OCI-LY1 (cell line): ENCODE data around the gene PAN2.

Experiments used
- EZH2 ChIP-seq: fragments of 200-600 bp; sonication (generic), shearing (Covaris generic); IDR thresholded peaks from 2 replicates; pipeline ENCODE4 v1.8.0; 2017; ENCODE audit warnings: borderline replicate concordance, mixed run types, mild to moderate bottlenecking, antibody characterized with exemption, low read length, moderate library complexity, mixed read lengths
- TF ChIP-seq, protein P1 (sequence below): fragments of 200-600 bp; sonication (generic), shearing (Covaris generic); IDR thresholded peaks from 2 replicates; pipeline ENCODE4 v1.5.1; 2017; ENCODE audit warnings: mild to moderate bottlenecking, antibody characterized with exemption, low read length, moderate library complexity, mixed read lengths

DNA sequence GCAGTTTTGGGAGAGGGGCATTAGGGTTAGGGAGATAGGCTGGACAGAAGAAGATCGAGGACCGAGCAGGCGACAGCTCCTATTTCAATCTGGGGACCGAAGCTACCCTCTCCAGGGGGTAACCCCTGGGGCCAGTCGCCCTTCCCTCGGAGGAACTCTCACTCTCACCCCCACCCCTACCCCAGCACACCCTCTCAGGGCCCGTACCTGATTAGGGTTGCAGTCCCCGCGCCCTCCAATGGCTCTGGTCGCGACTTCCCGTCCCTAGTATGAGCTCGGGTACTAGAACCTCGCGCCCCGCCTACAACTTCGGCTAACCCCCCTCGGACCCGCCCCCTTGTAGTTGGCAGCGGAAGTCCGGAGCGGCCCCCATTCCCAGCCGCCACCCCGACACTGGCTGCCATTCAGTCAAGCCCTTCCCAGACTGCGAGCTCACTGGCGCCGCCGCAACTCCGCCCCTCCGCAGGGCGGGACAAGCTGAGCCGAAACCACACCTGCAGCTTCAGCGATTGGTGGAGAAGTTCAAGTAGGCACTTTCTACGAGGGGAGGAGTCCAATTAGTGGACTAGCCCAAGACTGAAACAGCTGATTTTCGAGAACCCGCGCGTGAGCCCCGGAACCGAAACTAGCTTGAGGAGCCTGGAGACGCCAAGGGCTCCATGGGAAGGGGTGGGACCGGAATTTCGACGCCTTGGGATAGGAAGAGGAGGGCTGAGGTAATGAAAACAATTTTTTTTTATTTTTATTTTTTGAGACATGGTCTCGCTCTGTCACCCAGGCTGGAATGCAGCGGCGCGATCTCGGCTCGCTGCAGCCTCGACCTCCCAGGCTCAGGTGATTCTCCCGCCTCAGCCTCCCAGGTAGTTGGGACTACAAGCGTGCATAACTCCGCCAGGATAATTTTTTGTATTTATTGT lies 26.3 kb upstream of the PAN2 start, which contains the start of gene STAT2:
- no peak for TF ChIP-seq EZH2
- TF ChIP-seq, protein P1, sequence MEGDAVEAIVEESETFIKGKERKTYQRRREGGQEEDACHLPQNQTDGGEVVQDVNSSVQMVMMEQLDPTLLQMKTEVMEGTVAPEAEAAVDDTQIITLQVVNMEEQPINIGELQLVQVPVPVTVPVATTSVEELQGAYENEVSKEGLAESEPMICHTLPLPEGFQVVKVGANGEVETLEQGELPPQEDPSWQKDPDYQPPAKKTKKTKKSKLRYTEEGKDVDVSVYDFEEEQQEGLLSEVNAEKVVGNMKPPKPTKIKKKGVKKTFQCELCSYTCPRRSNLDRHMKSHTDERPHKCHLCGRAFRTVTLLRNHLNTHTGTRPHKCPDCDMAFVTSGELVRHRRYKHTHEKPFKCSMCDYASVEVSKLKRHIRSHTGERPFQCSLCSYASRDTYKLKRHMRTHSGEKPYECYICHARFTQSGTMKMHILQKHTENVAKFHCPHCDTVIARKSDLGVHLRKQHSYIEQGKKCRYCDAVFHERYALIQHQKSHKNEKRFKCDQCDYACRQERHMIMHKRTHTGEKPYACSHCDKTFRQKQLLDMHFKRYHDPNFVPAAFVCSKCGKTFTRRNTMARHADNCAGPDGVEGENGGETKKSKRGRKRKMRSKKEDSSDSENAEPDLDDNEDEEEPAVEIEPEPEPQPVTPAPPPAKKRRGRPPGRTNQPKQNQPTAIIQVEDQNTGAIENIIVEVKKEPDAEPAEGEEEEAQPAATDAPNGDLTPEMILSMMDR = no peak
